ENCODE results near the gene HSPB9. TPM values are rescaled to one million over a fixed set of nuclear protein-coding genes. Genes with fewer than 3 reads are reported as not detected.
A peak's percentile ranks its signal among the peaks of the same experiment; 100 is the strongest.

Gene HSPB9
- total and polyA plus RNA-seq, 10 of the 15 experiments (the other 5 are each of a cell fraction or from before 2014, with no cell fraction given), result 0.04 to 0.40 (median 0.11) TPM; not detected in 7

- Histone ChIP-seq H3K4me1 (ENCODE audit: control insufficient read depth, insufficient read depth, low read length) (no peaks in the 10 kb centered on the region; the same call in 1 of the 2 replicates), H3K27me3 (replicated peaks in 1 of 2; ENCODE audit: control insufficient read depth in 2 of 2, insufficient read depth in 2 of 2, low read length in 1 of 2) (no peaks in the 10 kb centered on the region), H2AFZ (ENCODE audit: control insufficient read depth, low read depth, low read length) (no peak overlapping the region), H3K36me3 (ENCODE audit: control insufficient read depth in 2 of 2, insufficient read depth in 2 of 2, low read length in 1 of 2) (peaks cover 4 to 7% of the 10 kb centered on the region in 2 experiments; a peak in 3 of 4 replicates), H3K27ac (ENCODE audit: control insufficient read depth, insufficient read depth) (no peak overlapping the region), H4K20me1 (ENCODE audit: control insufficient read depth, insufficient read depth) (0 out of 2 replicates have a peak, but pooled peaks cover 3% of the 10 kb centered on the region), H3K9ac (ENCODE audit: control insufficient read depth, insufficient read depth, low read length) (no peak overlapping the region), H3K4me3 (no peak overlapping the region), H3K4me2 (ENCODE audit: control insufficient read depth, insufficient read depth) (no peak overlapping the region), H3K79me2 (ENCODE audit: control insufficient read depth, insufficient read depth, low read length) (peaks cover 48% of the 10 kb centered on the region), H3K9me3 (replicated peaks; ENCODE audit: control insufficient read depth, insufficient read depth, low read length) (no peaks in the 10 kb centered on the region)
- ChIA-PET POLR2A (no interaction called here), CTCF (no interaction called here), SMC1A (ENCODE audit: uncharacterized antibody, unreplicated experiment) (no interaction called here), RAD21 (ENCODE audit: unreplicated experiment) (no interaction called here)
- in situ Hi-C loops (cut with MboI) (no loop called here), intact Hi-C loops (cut with micrococcal nuclease; ENCODE audit: unreplicated experiment) (no loop called here)
- DNase-seq (ENCODE audit: low read depth, low spot score) (no peak), ATAC-seq (no peak), FAIRE-seq (no peak)
- TSS peak; percentile 17 for BruUV-seq (replicated peaks)
- whole genome bisulfite sequencing (ENCODE audit: insufficient coverage, insufficient replicate concordance, low lambda C conversion rate, missing lambda C conversion rate), result 87% methylated on average over 13 of the region's 13 CpGs
- no peak for TF ChIP-seq ZNF274 (IDR thresholded peaks at IDR 0.05; ENCODE audit: insufficient read depth, insufficient read length)
- no peak for TF ChIP-seq MLLT1 (IDR thresholded peaks at IDR 0.05)
- no peak for TF ChIP-seq HDAC2 (IDR thresholded peaks at IDR 0.05)
- TF ChIP-seq PBX3 (IDR thresholded peaks at IDR 0.05; ENCODE audit: insufficient replicate concordance, low read depth, low read length), result no peak
- no peak for TF ChIP-seq GATAD2B (conservative IDR thresholded peaks at IDR 0.05; ENCODE audit: low read depth)
These were observed 24.5 kb downstream of the HSPB9 start for GRCh38 chr17:42146911-42147607.
